Skeletal muscle satellite cell (primary cell): Measurements from ENCODE around the gene LYPD6.

Experiments
- H3K27me3 ChIP-seq: 2 replicates; pipeline ENCODE4 v1.7.0; 2013; ENCODE audit warnings: low read length; ENCODE audit not compliant: control insufficient read depth, insufficient read depth
- H3K36me3 ChIP-seq: 2 replicates; pipeline ENCODE4 v1.7.0; 2013; ENCODE audit warnings: mild to moderate bottlenecking, control low read depth, low read length; ENCODE audit not compliant: insufficient read depth
- H3K4me1 ChIP-seq: 2 replicates; pipeline ENCODE4 v1.7.0; 2013; ENCODE audit warnings: low read length; ENCODE audit not compliant: control insufficient read depth, insufficient read depth
- H3K4me2 ChIP-seq: 2 replicates; pipeline ENCODE4 v1.7.0; 2013; ENCODE audit warnings: mild to moderate bottlenecking, low read length
- H3K4me3 ChIP-seq: 2 replicates; pipeline ENCODE4 v1.7.0; 2013; ENCODE audit warnings: low read length
- H3K9ac ChIP-seq: 2 replicates; pipeline ENCODE4 v1.7.0; 2013; ENCODE audit warnings: mild to moderate bottlenecking, low read depth, low read length, moderate library complexity
- H3K9me3 ChIP-seq: replicated peaks from 2 replicates; pipeline ENCODE4 v1.7.0; 2013; ENCODE audit warnings: mild to moderate bottlenecking, control low read depth, low read length

LYPD6 gene

GRCh38 chr2:149465873-149466272 lies 135.5 kb downstream of the LYPD6 start:
- Histone ChIP-seq H3K4me3 (no peak overlapping the region), H3K4me2 (no peak overlapping the region), H3K9me3 (peaks cover 5% of the 10 kb centered on the region), H3K4me1 (peaks cover 17% of the 10 kb centered on the region), H3K27me3 (no peaks in the 10 kb centered on the region), H3K9ac (no peak overlapping the region), H3K36me3 (no peaks in the 10 kb centered on the region)

- peaks cover 17% of the 10 kb centered on the region for H3K4me1 ChIP-seq
- no peak overlapping the region for H3K4me3 ChIP-seq
- peaks cover 4% of the 10 kb centered on the region for H3K9me3 ChIP-seq
- peak overlapping the region; percentile 21 for H3K4me2 ChIP-seq
- no peaks in the 10 kb centered on the region for H3K36me3 ChIP-seq
- no peaks in the 10 kb centered on the region for H3K27me3 ChIP-seq
- no peak overlapping the region for H3K9ac ChIP-seq
These were observed 136.2 kb downstream of the LYPD6 start for GRCh38 chr2:149466635-149467034.

GRCh38 chr2:149467436-149467835 lies 137.0 kb downstream of the LYPD6 start:
- Histone ChIP-seq H3K4me2 (no peak overlapping the region), H3K4me3 (no peak overlapping the region), H3K9ac (no peak overlapping the region), H3K9me3 (no peaks in the 10 kb centered on the region), H3K36me3 (no peaks in the 10 kb centered on the region), H3K27me3 (no peaks in the 10 kb centered on the region), H3K4me1 (peaks cover 17% of the 10 kb centered on the region)

GRCh38 chr2:149468636-149469035 lies 138.2 kb downstream of the LYPD6 start:
- H3K9me3 ChIP-seq = no peaks in the 10 kb centered on the region
- peaks cover 14% of the 10 kb centered on the region for H3K4me1 ChIP-seq
- H3K36me3 ChIP-seq = no peaks in the 10 kb centered on the region
- no peak overlapping the region for H3K4me3 ChIP-seq
- H3K27me3 ChIP-seq = no peaks in the 10 kb centered on the region
- no peak overlapping the region for H3K4me2 ChIP-seq
- no peak overlapping the region for H3K9ac ChIP-seq

DNA sequence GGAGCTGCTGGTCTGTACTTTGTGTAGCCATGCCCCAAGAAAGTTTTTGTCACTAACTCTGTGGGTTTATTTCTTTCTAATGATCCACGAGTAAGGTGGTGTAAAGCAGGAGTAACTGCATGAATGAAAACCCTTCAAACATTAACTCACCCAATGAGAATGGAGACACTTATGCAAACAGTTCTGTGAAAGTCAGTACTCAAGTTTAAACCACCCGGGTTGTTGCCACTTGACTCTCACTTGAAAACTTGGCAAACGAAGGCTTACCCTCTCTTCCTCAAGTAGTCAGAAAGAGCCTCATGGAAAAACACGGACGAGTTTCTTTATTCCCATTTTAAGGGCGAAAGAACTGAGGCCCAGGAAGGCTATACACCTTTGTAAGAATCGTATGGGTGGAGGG lies 139.7 kb downstream of the LYPD6 start:
- Histone ChIP-seq H3K9me3 (no peaks in the 10 kb centered on the region), H3K36me3 (no peaks in the 10 kb centered on the region), H3K4me3 (no peak overlapping the region), H3K4me1 (peaks cover 14% of the 10 kb centered on the region), H3K9ac (no peak overlapping the region), H3K27me3 (no peaks in the 10 kb centered on the region), H3K4me2 (no peak overlapping the region)

DNA sequence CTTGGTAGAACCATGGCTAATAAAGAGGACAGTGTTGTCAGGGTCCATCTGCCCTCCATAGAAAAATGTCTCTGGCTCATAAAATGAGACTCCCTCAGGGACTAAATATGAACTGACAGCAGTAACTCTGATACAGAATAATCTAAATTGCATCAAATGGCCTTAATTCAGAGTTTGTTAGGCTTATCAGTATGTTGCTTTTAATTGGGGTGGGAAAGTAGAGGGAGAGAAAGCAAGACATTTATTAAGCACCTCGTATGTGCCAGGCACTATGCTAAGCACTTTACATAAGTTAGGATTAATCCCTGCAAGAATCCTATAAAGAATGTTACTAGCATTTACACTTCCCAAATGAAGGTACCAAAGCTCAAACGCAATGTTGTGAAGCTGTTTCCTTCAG lies 142.0 kb downstream of the LYPD6 start:
- Histone ChIP-seq H3K4me2 (no peak overlapping the region), H3K4me3 (no peak overlapping the region), H3K9ac (no peak overlapping the region), H3K36me3 (no peaks in the 10 kb centered on the region), H3K4me1 (no peaks in the 10 kb centered on the region), H3K9me3 (no peaks in the 10 kb centered on the region), H3K27me3 (no peaks in the 10 kb centered on the region)

DNA sequence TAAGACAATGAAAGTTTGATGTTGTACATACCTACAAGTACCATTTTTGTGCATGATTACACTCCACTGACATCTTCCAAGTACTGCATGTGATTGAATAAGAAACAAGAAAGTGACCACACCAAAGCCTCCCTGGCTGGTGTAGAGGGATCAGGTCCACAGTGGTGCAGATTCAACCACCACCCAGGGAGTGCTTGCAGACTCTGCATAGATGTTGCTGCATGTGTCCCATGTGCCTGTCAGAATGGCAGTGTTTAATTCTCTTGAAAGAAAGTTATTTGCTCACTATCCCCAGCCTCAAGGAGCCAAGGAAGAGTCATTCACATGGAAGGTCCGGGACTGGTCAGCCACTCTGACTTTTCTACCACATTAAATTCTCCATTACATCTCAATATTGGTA lies 142.7 kb downstream of the LYPD6 start:
- Histone ChIP-seq H3K9me3 (no peaks in the 10 kb centered on the region), H3K27me3 (no peaks in the 10 kb centered on the region), H3K9ac (no peak overlapping the region), H3K36me3 (no peaks in the 10 kb centered on the region), H3K4me1 (no peaks in the 10 kb centered on the region), H3K4me2 (no peak overlapping the region), H3K4me3 (no peak overlapping the region)

DNA sequence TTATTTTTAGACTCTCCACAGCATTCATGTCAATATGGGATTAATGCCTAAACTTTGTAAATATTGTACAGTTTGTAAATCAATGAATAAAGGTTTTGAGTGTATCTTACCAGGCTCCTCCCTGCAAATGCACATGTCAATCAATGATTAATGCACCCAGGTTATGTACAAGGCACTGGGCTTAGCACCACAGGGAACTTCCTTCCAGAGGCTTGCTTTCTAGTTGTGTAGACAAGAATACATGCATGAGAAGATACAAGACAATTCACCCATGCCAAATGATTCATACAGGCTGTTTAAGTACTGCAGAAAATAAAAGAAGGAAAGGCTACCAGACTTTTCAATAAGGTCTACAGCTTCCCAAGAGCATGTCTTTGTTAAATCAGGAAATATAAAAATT lies 143.1 kb downstream of the LYPD6 start:
- Histone ChIP-seq H3K36me3 (no peaks in the 10 kb centered on the region), H3K4me3 (no peak overlapping the region), H3K4me2 (no peak overlapping the region), H3K9me3 (no peaks in the 10 kb centered on the region), H3K27me3 (no peaks in the 10 kb centered on the region), H3K4me1 (no peaks in the 10 kb centered on the region), H3K9ac (no peak overlapping the region)

DNA sequence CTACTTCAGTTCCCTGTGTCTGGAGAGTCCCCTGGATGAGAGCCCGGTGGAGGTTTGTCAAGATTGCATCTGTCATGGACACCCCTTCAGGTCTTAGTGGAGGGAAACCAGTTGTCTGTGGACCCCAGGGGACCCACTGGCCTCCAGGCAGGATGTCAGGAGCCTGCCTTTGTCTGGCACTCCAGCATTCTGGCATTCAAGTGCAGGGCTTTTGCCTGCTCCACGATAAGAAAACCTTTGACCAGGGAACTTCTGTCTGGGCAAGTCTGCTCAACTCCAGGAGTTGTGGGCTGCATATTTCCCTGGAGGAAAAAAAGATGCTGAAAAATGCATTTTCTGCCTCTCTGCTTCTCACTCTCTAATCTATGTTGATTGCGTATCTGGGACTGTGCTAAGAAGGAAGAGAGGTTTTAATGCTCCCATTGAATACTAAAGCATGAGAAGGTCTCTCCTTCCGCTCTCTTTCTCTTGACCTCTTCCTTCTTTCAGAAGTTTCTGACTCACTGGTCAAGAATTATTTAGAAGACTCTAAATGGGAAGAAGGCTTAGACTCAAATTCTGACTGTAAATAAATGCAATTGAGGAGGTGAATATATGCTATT lies 152.7 kb downstream of the LYPD6 start:
- no peak overlapping the region for H3K9ac ChIP-seq
- H3K4me2 ChIP-seq = no peak overlapping the region
- no peak overlapping the region for H3K4me3 ChIP-seq
- H3K36me3 ChIP-seq = no peaks in the 10 kb centered on the region
- H3K9me3 ChIP-seq = no peaks in the 10 kb centered on the region
- no peaks in the 10 kb centered on the region for H3K4me1 ChIP-seq
- H3K27me3 ChIP-seq = no peaks in the 10 kb centered on the region

GRCh38 chr2:149486664-149487063 lies 156.3 kb downstream of the LYPD6 start:
- no peak overlapping the region for H3K4me3 ChIP-seq
- no peaks in the 10 kb centered on the region for H3K9me3 ChIP-seq
- H3K36me3 ChIP-seq = no peaks in the 10 kb centered on the region
- H3K9ac ChIP-seq = no peak overlapping the region
- no peaks in the 10 kb centered on the region for H3K27me3 ChIP-seq
- H3K4me1 ChIP-seq = no peaks in the 10 kb centered on the region
- no peak overlapping the region for H3K4me2 ChIP-seq

DNA sequence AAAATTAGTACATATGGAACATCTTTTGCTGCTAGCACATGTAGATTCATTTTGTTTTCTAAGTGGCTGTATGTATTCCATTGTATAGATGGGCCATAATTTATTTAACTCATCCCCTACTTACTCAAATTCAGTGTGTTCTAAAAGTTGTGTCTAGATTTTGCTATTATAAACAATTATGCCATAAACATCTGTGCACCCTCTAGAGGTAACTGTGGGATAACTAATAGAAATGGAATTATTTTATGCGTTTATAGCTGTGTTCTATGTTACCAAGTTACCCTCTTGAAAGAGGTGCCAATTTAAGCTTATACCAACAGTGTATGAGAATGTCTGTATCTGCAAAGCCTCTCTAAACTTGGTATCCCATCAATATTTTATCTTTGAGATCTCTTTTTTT lies 156.8 kb downstream of the LYPD6 start:
- Histone ChIP-seq H3K9ac (no peak overlapping the region), H3K27me3 (no peaks in the 10 kb centered on the region), H3K9me3 (no peaks in the 10 kb centered on the region), H3K4me2 (no peak overlapping the region), H3K4me3 (no peak overlapping the region), H3K36me3 (no peaks in the 10 kb centered on the region), H3K4me1 (no peaks in the 10 kb centered on the region)

DNA sequence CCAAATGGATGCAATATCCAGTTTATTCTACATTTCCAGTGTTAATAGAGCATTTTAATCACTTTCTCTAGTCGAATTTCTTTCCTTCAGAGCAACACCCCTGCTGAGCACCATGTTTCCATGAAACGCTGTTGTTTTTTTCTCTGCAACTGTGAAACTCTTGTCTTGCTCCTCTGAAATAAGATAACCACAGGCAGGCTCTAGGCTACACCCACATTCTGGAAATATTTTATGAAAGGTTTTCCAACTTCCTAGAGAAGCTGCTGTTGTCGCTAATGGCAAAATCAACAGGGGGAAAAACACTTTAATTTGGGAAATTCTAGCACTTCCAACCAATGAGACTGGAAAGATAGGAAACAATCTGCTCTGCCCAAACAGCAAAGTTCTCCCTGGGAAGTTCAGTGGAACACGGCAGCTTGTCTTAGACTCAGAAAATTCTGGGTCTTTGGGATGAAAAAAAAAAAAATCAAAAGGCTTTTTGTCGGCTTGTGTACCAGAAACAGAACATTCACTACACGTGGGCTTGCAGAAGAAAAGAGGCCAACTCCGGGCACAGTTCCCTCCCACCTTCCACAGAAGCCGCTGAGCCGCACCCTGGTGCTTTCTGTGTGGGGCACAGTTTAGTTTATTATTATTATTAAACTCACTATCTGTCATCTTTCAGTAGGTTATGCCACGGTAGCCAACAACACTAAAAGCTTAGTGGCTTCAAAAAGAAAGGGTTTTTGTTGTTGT lies 158.5 kb downstream of the LYPD6 start:
- Histone ChIP-seq H3K4me1 (no peaks in the 10 kb centered on the region), H3K36me3 (no peaks in the 10 kb centered on the region), H3K4me3 (no peak overlapping the region), H3K9ac (no peak overlapping the region), H3K4me2 (no peak overlapping the region), H3K27me3 (no peaks in the 10 kb centered on the region), H3K9me3 (no peaks in the 10 kb centered on the region)
